GM12878 (cell line): ENCODE results near the gene PSMD4. TPM values are rescaled to one million over a fixed set of nuclear protein-coding genes. Genes with fewer than 3 reads are reported as not detected.

Source experiments
- ATAC-seq: fragments of 200-7000 bp; cut with Tn5 transposase; 3 replicates; pipeline ENCODE4 v1.9.1; 2020; ENCODE audit warnings: mild to moderate bottlenecking, moderate library complexity
- BruUV-seq: library from RNA; stranded (reverse); fragments of 400-500 nt; replicated peaks from 2 replicates; lab custom pipeline; 2021; lab: Mats Ljungman, UMichigan
- CTCF ChIA-PET: fragments of 300-600 bp; sonication (Branson Sonifier 250); formaldehyde crosslinking; extraction: SDS; loops from one replicate; lab custom pipeline; 2021; ENCODE audit warnings: inconsistent platforms; lab: Yijun Ruan, JAX
- POLR2A ChIA-PET: fragments of 350-600 bp; formaldehyde crosslinking; extraction: SDS; loops from one replicate; lab custom pipeline; 2021; ENCODE audit warnings: inconsistent platforms; lab: Charles Lee
- RAD21 ChIA-PET: fragments of 300-600 bp; sonication (Branson Sonifier 250); formaldehyde crosslinking; loops from one replicate; lab custom pipeline; 2023; ENCODE audit warnings: antibody characterized with exemption; ENCODE audit not compliant: unreplicated experiment; lab: Charles Lee
- SMC1A ChIA-PET: fragments of 300-600 bp; sonication (Branson Sonifier 250); formaldehyde crosslinking; loops from one replicate; lab custom pipeline; 2023; ENCODE audit not compliant: unreplicated experiment, uncharacterized antibody; lab: Charles Lee
- DNase-seq: peaks from one replicate; pipeline ENCODE4 v3.0.0-alpha.2; 2011; ENCODE audit warnings: low read depth, low spot score
- FAIRE-seq: peaks from 3 replicates; lab custom pipeline; 2011; peaks lifted over from hg19 to GRCh38; lab: Jason Lieb, UNC
- H2AFZ ChIP-seq: 2 replicates; pipeline ENCODE4 v1.6.0; 2011; ENCODE audit warnings: low read depth, low read length, control low read depth; ENCODE audit not compliant: control insufficient read depth
- H3K27ac ChIP-seq: 2 replicates; pipeline ENCODE4 v1.5.1; 2011; ENCODE audit warnings: control low read depth; ENCODE audit not compliant: control insufficient read depth, insufficient read depth
- H3K27me3 ChIP-seq, 2 experiments: replicated peaks in 1 of 2; 2 replicates each; pipeline versions ENCODE4 v1.6.0 to v1.6.1; 2011; ENCODE audit warnings: low read length in 1 of 2; ENCODE audit not compliant: control insufficient read depth in 2 of 2, insufficient read depth in 2 of 2
- H3K36me3 ChIP-seq, 2 experiments: 2 replicates each; pipeline ENCODE4 v1.5.1; 2011; ENCODE audit warnings: low read length in 1 of 2; ENCODE audit not compliant: control insufficient read depth in 2 of 2, insufficient read depth in 2 of 2
- H3K4me1 ChIP-seq: 2 replicates; pipeline ENCODE4 v1.6.1; 2011; ENCODE audit warnings: mild to moderate bottlenecking, low read length, moderate library complexity, mixed read lengths; ENCODE audit not compliant: control insufficient read depth, insufficient read depth
- H3K4me2 ChIP-seq: 2 replicates; pipeline ENCODE4 v1.6.0; 2011; ENCODE audit warnings: control low read depth; ENCODE audit not compliant: control insufficient read depth, insufficient read depth
- H3K4me3 ChIP-seq: fragments of 200-600 bp; sonication (generic); 2 replicates; pipeline ENCODE4 v1.5.1; 2016
- H3K79me2 ChIP-seq: 2 replicates; pipeline ENCODE4 v1.6.0; 2011; ENCODE audit warnings: low read length; ENCODE audit not compliant: control insufficient read depth, insufficient read depth
- H3K9ac ChIP-seq: 2 replicates; pipeline ENCODE4 v1.8.0; 2011; ENCODE audit warnings: low read length, control low read depth, mixed read lengths; ENCODE audit not compliant: control insufficient read depth, insufficient read depth
- H3K9me3 ChIP-seq: replicated peaks from 3 replicates; pipeline ENCODE4 v1.5.1; 2011; ENCODE audit warnings: mild to moderate bottlenecking, low read length; ENCODE audit not compliant: control insufficient read depth, insufficient read depth
- H4K20me1 ChIP-seq: 2 replicates; pipeline ENCODE4 v1.6.0; 2011; ENCODE audit not compliant: control insufficient read depth, insufficient read depth
- CBX3 ChIP-seq: fragments of 200-600 bp; sonication (generic); IDR thresholded peaks from 2 replicates; pipeline ENCODE4 v1.6.1; 2016; ENCODE audit warnings: low read depth, borderline replicate concordance
- IKZF1 ChIP-seq: fragments of 450-650 bp; conservative IDR thresholded peaks from 2 replicates; pipeline ENCODE4 v1.6.1; 2017; ENCODE audit warnings: antibody characterized with exemption, mild to moderate bottlenecking
- MXI1 ChIP-seq: fragments of 150-350 bp; IDR thresholded peaks from 2 replicates; pipeline ENCODE4 v1.6.1; 2011; ENCODE audit warnings: low read depth, mild to moderate bottlenecking, inconsistent platforms, low read length, improper control_type of control experiment
- NFYA ChIP-seq: IDR thresholded peaks from 2 replicates; pipeline ENCODE4 v1.6.1; 2011; ENCODE audit warnings: low read depth, mild to moderate bottlenecking, low read length, improper control_type of control experiment, borderline replicate concordance
- NFYB ChIP-seq: IDR thresholded peaks from 2 replicates; pipeline ENCODE4 v1.6.1; 2011; ENCODE audit warnings: low read depth, mild to moderate bottlenecking, low read length, improper control_type of control experiment, moderate library complexity; ENCODE audit not compliant: insufficient read depth
- SMC3 ChIP-seq: IDR thresholded peaks from 2 replicates; pipeline ENCODE4 v1.6.1; 2011; ENCODE audit warnings: low read length, improper control_type of control experiment, borderline replicate concordance
- SREBF2 ChIP-seq: IDR thresholded peaks from 2 replicates; pipeline ENCODE4 v1.6.1; 2012; ENCODE audit warnings: mild to moderate bottlenecking, low read length
- ZBED1 ChIP-seq: IDR thresholded peaks from 2 replicates; pipeline ENCODE4 v1.6.1; 2016; ENCODE audit warnings: borderline replicate concordance
- WGBS: methylation state at CpG from one replicate; pipeline ENCODE4 v1.1.6; 2016; ENCODE audit warnings: low lambda C conversion rate; ENCODE audit not compliant: insufficient replicate concordance, insufficient coverage; ENCODE audit errors: missing lambda C conversion rate; 5-methylcytosine and 5-hydroxymethylcytosine counted together
- in situ Hi-C: fragments of 300-500 bp; cut with MboI; formaldehyde crosslinking; loops from 9 replicates; pipeline ENCODE4 v1.14.3; 2018; ENCODE audit warnings: mixed read lengths
- intact Hi-C: fragments of 100-400 bp; cut with micrococcal nuclease; formaldehyde crosslinking; loops from one replicate; pipeline ENCODE4 v1.14.2; 2022; ENCODE audit not compliant: unreplicated experiment
- polyA plus RNA-seq, 11 experiments: library from polyadenylated mRNA; depleted of rRNA in 4 of 11; unstranded in 6 of 11; stranded (reverse) in 5 of 11; fragments of >200 nt; fragmentation: Nextera tagmentation in 4 of 11; fragmentation: Illumina TruSeq in 1 of 11; extraction: Ambion mirVana in 4 of 11; extraction: Trizol in 1 of 11; gene quantifications; 1 replicate in 1 of 11; 2 replicates in 10 of 11; pipeline versions ENCODE4 v1.2.1 to v1.2.3, GENCODE V29; 2011 to 2016; ENCODE audit warnings: inconsistent platforms in 2 of 11, missing spikeins in 2 of 11, low read depth in 1 of 11
- total RNA-seq, 4 experiments: library from RNA; depleted of rRNA in 3 of 4; stranded (reverse); fragments of >200 nt in 3 of 4; fragmentation: Illumina TruSeq in 1 of 4; extraction: Trizol in 1 of 4; gene quantifications; 2 replicates each; pipeline versions ENCODE4 v1.2.1 to v1.2.3, GENCODE V29; 2013 to 2021
- TF ChIP-seq, protein P1 (sequence below): IDR thresholded peaks from 2 replicates; pipeline ENCODE4 v1.6.1; 2011; ENCODE audit warnings: low read depth, mild to moderate bottlenecking, low read length, moderate library complexity, borderline replicate concordance; ENCODE audit errors: extremely low read depth
- TF ChIP-seq, protein P2 (sequence below): fragments of 450-650 bp; IDR thresholded peaks from 2 replicates; pipeline ENCODE4 v1.6.1; 2014; ENCODE audit warnings: mild to moderate bottlenecking
- TF ChIP-seq, protein P3 (sequence below): IDR thresholded peaks from 2 replicates; pipeline ENCODE4 v1.6.1; 2012; ENCODE audit warnings: low read depth, low read length, improper control_type of control experiment
- TF ChIP-seq, protein P4 (sequence below): fragments of 450-650 bp; formaldehyde crosslinking; IDR thresholded peaks from 2 replicates; pipeline ENCODE4 v1.4.0; 2022; ENCODE audit warnings: mild to moderate bottlenecking, moderate library complexity

The PSMD4 gene
- total and polyA plus RNA-seq, 10 of the 15 experiments (the other 5 are each of a cell fraction or from before 2014, with no cell fraction given): 129 to 281 (median 188) TPM

DNA sequence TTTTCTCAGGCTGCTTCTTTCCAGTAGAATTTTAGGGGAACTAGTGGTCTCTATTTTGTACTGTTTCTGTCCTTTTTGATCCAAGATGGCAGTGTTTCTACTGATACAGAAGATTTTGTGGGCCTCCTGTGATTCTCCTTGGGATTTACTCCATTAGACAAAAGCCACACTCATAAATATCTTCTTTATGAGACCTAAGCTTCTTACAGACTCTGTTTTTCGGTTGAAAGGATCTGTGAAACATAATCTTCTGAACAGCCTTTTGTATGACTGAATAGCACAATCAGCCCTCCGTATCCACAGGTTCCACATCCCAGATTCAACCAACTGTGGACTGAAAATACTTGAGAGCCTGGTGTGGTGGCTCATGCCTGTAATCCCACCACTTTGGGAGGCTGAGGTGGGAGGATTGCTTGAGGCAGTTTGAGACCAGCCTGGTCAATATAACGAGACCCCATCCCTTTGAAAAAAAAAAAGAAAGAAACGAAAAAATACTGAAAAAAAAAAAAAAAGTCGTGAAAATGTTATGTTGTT, 10.8 kb upstream of the PSMD4 start (continued):
- TF ChIP-seq, protein P1, sequence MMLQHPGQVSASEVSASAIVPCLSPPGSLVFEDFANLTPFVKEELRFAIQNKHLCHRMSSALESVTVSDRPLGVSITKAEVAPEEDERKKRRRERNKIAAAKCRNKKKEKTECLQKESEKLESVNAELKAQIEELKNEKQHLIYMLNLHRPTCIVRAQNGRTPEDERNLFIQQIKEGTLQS: no peak
- TF ChIP-seq CBX3 (no peak), ZBED1 (no peak), NFYA (no peak), MXI1 (no peak)

DNA sequence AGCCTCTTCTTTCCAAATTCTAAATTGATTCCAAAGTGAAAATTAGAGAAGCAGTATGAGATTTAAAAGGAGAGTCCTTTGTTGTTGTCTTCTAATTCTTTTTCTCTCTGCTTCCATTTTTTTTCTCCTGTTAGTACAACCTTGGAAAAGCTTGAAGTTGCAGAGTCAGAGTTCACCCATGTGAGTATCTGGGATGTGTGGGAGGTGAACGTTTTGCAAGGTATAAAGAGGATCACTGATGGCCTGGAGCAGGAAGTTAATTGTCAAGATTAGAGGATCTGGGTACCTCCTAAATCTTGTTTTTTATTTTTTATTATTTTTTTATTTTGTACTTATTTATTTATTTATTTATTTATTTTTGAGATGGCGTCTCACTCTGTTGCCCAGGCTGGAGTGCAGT, 7.7 kb upstream of the PSMD4 start:
- ChIA-PET SMC1A (interaction anchor here (1.1 kb wide), 1 partner anchor 147 kb away, joined by 5 read pairs; no protein-coding TSS in a partner anchor), RAD21 (interaction anchor here (0.6 to 1.3 kb wide), 2 partner anchors 51 to 144 kb away, joined by 3 read pairs; no protein-coding TSS in a partner anchor), CTCF (interaction anchor here (1.2 to 1.3 kb wide), 4 partner anchors 12 to 201 kb away, joined by 3 read pairs; no protein-coding TSS in a partner anchor), POLR2A (interaction anchor here (0.6 kb wide), 3 partner anchors 52 to 491 kb away, joined by 3 to 5 read pairs (median 4); no protein-coding TSS in a partner anchor)
- intact Hi-C loops (no loop called here), in situ Hi-C loops (no loop called here)
- BruUV-seq: no TSS peak
- Histone ChIP-seq H2AFZ (no peak overlapping the region), H3K9ac (no peak overlapping the region), H4K20me1 (no peaks in the 10 kb centered on the region), H3K4me3 (no peak overlapping the region), H3K4me1 (no peaks in the 10 kb centered on the region), H3K27me3 (no peaks in the 10 kb centered on the region), H3K36me3 (peaks cover 18 to 38% of the 10 kb centered on the region in 2 experiments), H3K27ac (no peak overlapping the region), H3K9me3 (no peaks in the 10 kb centered on the region), H3K79me2 (no peaks in the 10 kb centered on the region), H3K4me2 (no peak overlapping the region)
- no peak for DNase-seq
- no peak for FAIRE-seq
- ATAC-seq: no peak
- 100% methylated on average over 2 of the region's 2 CpGs for WGBS
- TF ChIP-seq SMC3: no peak
- TF ChIP-seq, protein P2, sequence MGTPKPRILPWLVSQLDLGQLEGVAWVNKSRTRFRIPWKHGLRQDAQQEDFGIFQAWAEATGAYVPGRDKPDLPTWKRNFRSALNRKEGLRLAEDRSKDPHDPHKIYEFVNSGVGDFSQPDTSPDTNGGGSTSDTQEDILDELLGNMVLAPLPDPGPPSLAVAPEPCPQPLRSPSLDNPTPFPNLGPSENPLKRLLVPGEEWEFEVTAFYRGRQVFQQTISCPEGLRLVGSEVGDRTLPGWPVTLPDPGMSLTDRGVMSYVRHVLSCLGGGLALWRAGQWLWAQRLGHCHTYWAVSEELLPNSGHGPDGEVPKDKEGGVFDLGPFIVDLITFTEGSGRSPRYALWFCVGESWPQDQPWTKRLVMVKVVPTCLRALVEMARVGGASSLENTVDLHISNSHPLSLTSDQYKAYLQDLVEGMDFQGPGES: no peak
- no peak for TF ChIP-seq NFYB
- TF ChIP-seq, protein P3, sequence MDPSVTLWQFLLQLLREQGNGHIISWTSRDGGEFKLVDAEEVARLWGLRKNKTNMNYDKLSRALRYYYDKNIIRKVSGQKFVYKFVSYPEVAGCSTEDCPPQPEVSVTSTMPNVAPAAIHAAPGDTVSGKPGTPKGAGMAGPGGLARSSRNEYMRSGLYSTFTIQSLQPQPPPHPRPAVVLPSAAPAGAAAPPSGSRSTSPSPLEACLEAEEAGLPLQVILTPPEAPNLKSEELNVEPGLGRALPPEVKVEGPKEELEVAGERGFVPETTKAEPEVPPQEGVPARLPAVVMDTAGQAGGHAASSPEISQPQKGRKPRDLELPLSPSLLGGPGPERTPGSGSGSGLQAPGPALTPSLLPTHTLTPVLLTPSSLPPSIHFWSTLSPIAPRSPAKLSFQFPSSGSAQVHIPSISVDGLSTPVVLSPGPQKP: no peak
- TF ChIP-seq, protein P4, sequence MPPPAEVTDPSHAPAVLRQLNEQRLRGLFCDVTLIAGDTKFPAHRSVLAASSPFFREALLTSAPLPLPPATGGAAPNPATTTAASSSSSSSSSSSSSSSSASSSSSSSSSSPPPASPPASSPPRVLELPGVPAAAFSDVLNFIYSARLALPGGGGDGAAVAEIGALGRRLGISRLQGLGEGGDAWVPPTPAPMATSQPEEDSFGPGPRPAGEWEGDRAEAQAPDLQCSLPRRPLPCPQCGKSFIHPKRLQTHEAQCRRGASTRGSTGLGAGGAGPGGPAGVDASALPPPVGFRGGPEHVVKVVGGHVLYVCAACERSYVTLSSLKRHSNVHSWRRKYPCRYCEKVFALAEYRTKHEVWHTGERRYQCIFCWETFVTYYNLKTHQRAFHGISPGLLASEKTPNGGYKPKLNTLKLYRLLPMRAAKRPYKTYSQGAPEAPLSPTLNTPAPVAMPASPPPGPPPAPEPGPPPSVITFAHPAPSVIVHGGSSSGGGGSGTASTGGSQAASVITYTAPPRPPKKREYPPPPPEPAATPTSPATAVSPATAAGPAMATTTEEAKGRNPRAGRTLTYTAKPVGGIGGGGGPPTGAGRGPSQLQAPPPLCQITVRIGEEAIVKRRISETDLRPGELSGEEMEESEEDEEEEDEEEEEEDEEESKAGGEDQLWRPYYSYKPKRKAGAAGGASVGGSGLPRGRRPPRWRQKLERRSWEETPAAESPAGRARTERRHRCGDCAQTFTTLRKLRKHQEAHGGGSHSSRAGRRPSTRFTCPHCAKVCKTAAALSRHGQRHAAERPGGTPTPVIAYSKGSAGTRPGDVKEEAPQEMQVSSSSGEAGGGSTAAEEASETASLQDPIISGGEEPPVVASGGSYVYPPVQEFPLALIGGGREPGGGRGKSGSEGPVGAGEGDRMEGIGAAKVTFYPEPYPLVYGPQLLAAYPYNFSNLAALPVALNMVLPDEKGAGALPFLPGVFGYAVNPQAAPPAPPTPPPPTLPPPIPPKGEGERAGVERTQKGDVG (CRISPR knock-in tag): no peak
- no peak for TF ChIP-seq IKZF1
- no peak for TF ChIP-seq SREBF2
- no peak for TF ChIP-seq CBX3
